MCF 10A (cell line): ENCODE data around the gene SMARCC2. TPM values are rescaled to one million over a fixed set of nuclear protein-coding genes. Genes with fewer than 3 reads are reported as not detected.

Experiments
- BruUV-seq: library from RNA; stranded (reverse); fragments of 400-500 nt; replicated peaks from 2 replicates; lab custom pipeline; 2021; lab: Mats Ljungman, UMichigan
- CTCF ChIA-PET: fragments of 300-600 bp; sonication (Branson Sonifier 250); formaldehyde crosslinking; extraction: SDS; loops from one replicate; lab custom pipeline; 2021; ENCODE audit warnings: antibody characterized with exemption, inconsistent platforms; lab: Yijun Ruan, JAX
- POLR2A ChIA-PET: fragments of 300-600, 350-650 bp; sonication (Branson Sonifier 250); formaldehyde crosslinking; extraction: SDS; loops from one replicate; lab custom pipeline; 2020; ENCODE audit warnings: antibody characterized with exemption, inconsistent platforms; lab: Yijun Ruan, JAX
- DNase-seq: peaks from one replicate; pipeline ENCODE4 v3.0.0-alpha.2; 2018; ENCODE audit not compliant: unreplicated experiment
- H3K27ac Mint-ChIP-seq: one replicate; pipeline ENCODE4 v1.8.0; 2022; ENCODE audit warnings: mild to moderate bottlenecking, low read depth, mixed read lengths; ENCODE audit not compliant: unreplicated experiment
- H3K27me3 Mint-ChIP-seq: one replicate; pipeline ENCODE4 v1.8.0; 2022; ENCODE audit warnings: mixed read lengths; ENCODE audit not compliant: insufficient read depth, unreplicated experiment
- H3K36me3 Mint-ChIP-seq: one replicate; pipeline ENCODE4 v1.8.0; 2022; ENCODE audit warnings: mild to moderate bottlenecking, moderate library complexity, mixed read lengths; ENCODE audit not compliant: insufficient read depth, unreplicated experiment
- H3K4me1 Mint-ChIP-seq: one replicate; pipeline ENCODE4 v1.8.0; 2022; ENCODE audit warnings: mixed read lengths; ENCODE audit not compliant: insufficient read depth, unreplicated experiment
- H3K4me3 Mint-ChIP-seq: one replicate; pipeline ENCODE4 v1.8.0; 2022; ENCODE audit warnings: mild to moderate bottlenecking, moderate library complexity, mixed read lengths; ENCODE audit not compliant: unreplicated experiment
- H3K9me3 Mint-ChIP-seq: one replicate; pipeline ENCODE4 v1.8.0; 2022; ENCODE audit warnings: mixed read lengths; ENCODE audit not compliant: unreplicated experiment
- CTCF ChIP-seq: fragments of 200-600 bp; IDR thresholded peaks from one replicate; pipeline ENCODE4 v1.8.0; 2022; ENCODE audit warnings: antibody characterized with exemption, mild to moderate bottlenecking; ENCODE audit not compliant: unreplicated experiment
- intact Hi-C: fragments of 100-400 bp; cut with micrococcal nuclease; formaldehyde crosslinking; loops from 2 replicates; pipeline ENCODE4 v1.14.1; 2022
- total RNA-seq: library from RNA; stranded (reverse); gene quantifications from 2 replicates; pipeline ENCODE4 v1.2.3, GENCODE V29; 2022

SMARCC2 gene
- total RNA-seq, 1 experiment from 2014 or later: 52.1 TPM

GRCh38 chr12:56121204-56121870 lies 67.9 kb downstream of the SMARCC2 start:
- intact Hi-C loops: no loop called here
- POLR2A ChIA-PET: interaction anchor here (4.9 kb wide), 1 partner anchor 39 kb away, joined by 70 read pairs; the partner anchor contains the start of gene MYL6
- Mint-ChIP-seq H3K9me3 (no peaks in the 10 kb centered on the region), H3K4me3 (no peak overlapping the region), H3K27me3 (no peaks in the 10 kb centered on the region), H3K36me3 (peaks cover 32% of the 10 kb centered on the region), H3K27ac (no peak overlapping the region), H3K4me1 (peaks cover 18% of the 10 kb centered on the region)
- DNase-seq: no peak
- BruUV-seq: no TSS peak
- CTCF ChIA-PET: interaction anchor here (0.6 kb wide), 1 partner anchor 42 kb away, joined by 5 read pairs; no protein-coding TSS in a partner anchor
- TF ChIP-seq CTCF: no peak

- peak overlapping the region; percentile 95 for H3K4me3 Mint-ChIP-seq
- intact Hi-C loops: no loop called here
- peaks cover 12% of the 10 kb centered on the region for H3K4me1 Mint-ChIP-seq
- peaks cover 33% of the 10 kb centered on the region for H3K36me3 Mint-ChIP-seq
- peak; percentile 51 for DNase-seq
- peak overlapping the region; percentile 100 for H3K27ac Mint-ChIP-seq
- ChIA-PET CTCF (interaction anchor here (0.6 to 3.8 kb wide), 30 partner anchors 8 to 1681 kb away, joined by 3 to 57 read pairs (median 4); partner anchors contain the start of genes ANKRD52, ESYT1, MYL6 and RNF41), POLR2A (interaction anchor here (0.6 to 6.7 kb wide), 16 partner anchors 8 to 303 kb away, joined by 3 to 249 read pairs (median 10); partner anchors contain the start of genes ANKRD52, ERBB3, ESYT1 and MYL6)
- no peak for TF ChIP-seq CTCF
- BruUV-seq: no TSS peak
- H3K9me3 Mint-ChIP-seq: no peaks in the 10 kb centered on the region
- H3K27me3 Mint-ChIP-seq: no peaks in the 10 kb centered on the region
Observed at GRCh38 chr12:56120158-56120846, 69.0 kb downstream of the SMARCC2 start.

GRCh38 chr12:56119361-56119796 lies 69.9 kb downstream of the SMARCC2 start:
- intact Hi-C loops: loop anchor here (1.0 to 5.0 kb wide), 4 partner anchors 33 to 348 kb away; partner anchors contain the start of genes ANKRD52, MYL6B, NABP2 and SPRYD4
- Mint-ChIP-seq H3K4me1 (peaks cover 12% of the 10 kb centered on the region), H3K27ac (peak overlapping the region; percentile 100), H3K9me3 (no peaks in the 10 kb centered on the region), H3K4me3 (peak overlapping the region; percentile 95), H3K27me3 (no peaks in the 10 kb centered on the region), H3K36me3 (peaks cover 35% of the 10 kb centered on the region)
- peak; percentile 95 for DNase-seq
- CTCF ChIA-PET: interaction anchor here (0.6 to 3.8 kb wide), 29 partner anchors 9 to 1680 kb away, joined by 3 to 57 read pairs (median 4); partner anchors contain the start of genes ESYT1, MYL6, RNF41 and SMARCC2
- POLR2A ChIA-PET: interaction anchor here (0.5 to 6.7 kb wide), 26 partner anchors 9 to 470 kb away, joined by 3 to 249 read pairs (median 9); partner anchors contain the start of genes ANKRD52, COQ10A, ERBB3 and ESYT1
- TF ChIP-seq CTCF: peak; percentile 87
- no TSS peak for BruUV-seq
